ENCODE results near the gene FREY1. TPM values are rescaled to one million over a fixed set of nuclear protein-coding genes. Genes with fewer than 3 reads are reported as not detected.

The FREY1 gene
- total RNA-seq, 4 donors from 2014 or later: 0.65 to 3.7 (median 1.4) TPM

DNA sequence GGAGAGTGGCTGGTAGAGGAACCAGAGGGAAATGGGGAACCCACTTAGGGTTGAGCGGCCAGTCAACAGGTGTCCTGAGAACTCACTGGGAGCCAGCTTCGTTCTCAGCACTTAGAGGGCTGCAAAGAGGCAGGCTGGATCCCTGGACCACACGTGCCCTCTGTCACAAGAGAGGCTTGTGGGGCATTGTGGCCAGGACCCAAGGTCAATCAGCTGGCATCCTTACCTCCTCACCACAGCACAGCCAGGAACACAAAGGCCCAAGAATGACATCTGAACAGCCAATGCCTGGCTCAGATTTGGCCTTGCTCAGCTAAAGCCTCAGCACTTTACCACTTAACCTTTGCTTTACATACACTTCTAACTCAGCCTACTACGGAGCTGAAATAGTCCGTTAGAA, 14.2 kb downstream of the FREY1 start:
- 91% methylated on average over 4 of the region's 5 CpGs for WGBS
- Histone ChIP-seq H3K4me1 (no peaks in the 10 kb centered on the region), H3K4me3 (no peak overlapping the region), H3K9me3 (no peaks in the 10 kb centered on the region), H3K36me3 (no peaks in the 10 kb centered on the region), H3K27me3 (peaks cover 0 to 25% (median 0%) of the 10 kb centered on the region in 4 donors), H3K27ac (replicated peaks in 1 of 4) (no peak overlapping the region)
- intact Hi-C loops (cut with DNase I): no loop called here
- TF ChIP-seq EP300 (IDR thresholded peaks at IDR 0.05) (no peak), POLR2AphosphoS5 (IDR thresholded peaks at IDR 0.05) (no peak), POLR2A (IDR thresholded peaks at IDR 0.05; ENCODE audit: low read depth) (no peak)
- TF ChIP-seq, protein P1, sequence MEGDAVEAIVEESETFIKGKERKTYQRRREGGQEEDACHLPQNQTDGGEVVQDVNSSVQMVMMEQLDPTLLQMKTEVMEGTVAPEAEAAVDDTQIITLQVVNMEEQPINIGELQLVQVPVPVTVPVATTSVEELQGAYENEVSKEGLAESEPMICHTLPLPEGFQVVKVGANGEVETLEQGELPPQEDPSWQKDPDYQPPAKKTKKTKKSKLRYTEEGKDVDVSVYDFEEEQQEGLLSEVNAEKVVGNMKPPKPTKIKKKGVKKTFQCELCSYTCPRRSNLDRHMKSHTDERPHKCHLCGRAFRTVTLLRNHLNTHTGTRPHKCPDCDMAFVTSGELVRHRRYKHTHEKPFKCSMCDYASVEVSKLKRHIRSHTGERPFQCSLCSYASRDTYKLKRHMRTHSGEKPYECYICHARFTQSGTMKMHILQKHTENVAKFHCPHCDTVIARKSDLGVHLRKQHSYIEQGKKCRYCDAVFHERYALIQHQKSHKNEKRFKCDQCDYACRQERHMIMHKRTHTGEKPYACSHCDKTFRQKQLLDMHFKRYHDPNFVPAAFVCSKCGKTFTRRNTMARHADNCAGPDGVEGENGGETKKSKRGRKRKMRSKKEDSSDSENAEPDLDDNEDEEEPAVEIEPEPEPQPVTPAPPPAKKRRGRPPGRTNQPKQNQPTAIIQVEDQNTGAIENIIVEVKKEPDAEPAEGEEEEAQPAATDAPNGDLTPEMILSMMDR (IDR thresholded peaks at IDR 0.05): no peak
- no peak for DNase-seq (ENCODE audit: extremely low spot score)

DNA sequence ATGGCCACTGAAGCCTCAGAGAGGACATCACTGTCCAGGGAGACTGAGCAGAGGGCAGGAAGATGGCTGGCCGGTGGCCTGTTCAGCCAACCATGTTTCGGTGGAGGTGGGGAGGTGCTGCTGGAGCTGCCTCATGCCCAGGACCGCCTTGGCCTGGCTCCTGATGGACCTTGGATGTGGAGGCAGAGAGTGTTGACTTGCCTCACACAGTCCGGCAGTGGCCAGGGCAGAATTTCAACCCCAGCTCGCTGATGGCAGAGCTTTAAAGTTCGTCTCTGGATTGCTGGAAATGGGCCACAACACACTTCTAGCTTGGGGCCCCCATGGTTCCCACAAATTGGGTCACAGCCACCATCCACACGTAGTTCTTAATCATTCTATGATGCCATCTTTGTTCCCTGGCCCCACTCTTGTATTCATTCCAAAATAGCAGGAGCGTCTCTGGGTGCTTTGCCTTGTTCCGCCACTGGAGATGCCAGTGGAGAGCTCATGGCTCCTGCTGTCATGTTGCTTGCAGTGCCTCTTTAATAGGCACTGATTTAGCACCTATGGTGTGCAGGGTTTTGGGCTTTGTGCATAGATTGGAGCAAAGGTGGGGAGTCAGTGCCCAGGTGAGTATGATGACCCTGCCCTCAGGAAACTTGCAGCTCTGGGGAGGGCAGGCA, 16.1 kb downstream of the FREY1 start:
- Histone ChIP-seq H3K4me3 (no peak overlapping the region), H3K4me1 (peaks cover 0 to 4% (median 2%) of the 10 kb centered on the region in 4 donors), H3K27ac (replicated peaks in 1 of 4) (no peak overlapping the region), H3K36me3 (no peaks in the 10 kb centered on the region), H3K27me3 (peaks cover 0 to 16% (median 0%) of the 10 kb centered on the region in 4 donors), H3K9me3 (no peaks in the 10 kb centered on the region)
- intact Hi-C loops (cut with DNase I): no loop called here
- 88% methylated on average over 8 of the region's 9 CpGs for WGBS
- TF ChIP-seq EP300 (IDR thresholded peaks at IDR 0.05): no peak
- TF ChIP-seq, protein P1 (IDR thresholded peaks at IDR 0.05): no peak
- TF ChIP-seq POLR2A (IDR thresholded peaks at IDR 0.05; ENCODE audit: low read depth): no peak
- TF ChIP-seq POLR2AphosphoS5 (IDR thresholded peaks at IDR 0.05): no peak
- DNase-seq (ENCODE audit: extremely low spot score): no peak

DNA sequence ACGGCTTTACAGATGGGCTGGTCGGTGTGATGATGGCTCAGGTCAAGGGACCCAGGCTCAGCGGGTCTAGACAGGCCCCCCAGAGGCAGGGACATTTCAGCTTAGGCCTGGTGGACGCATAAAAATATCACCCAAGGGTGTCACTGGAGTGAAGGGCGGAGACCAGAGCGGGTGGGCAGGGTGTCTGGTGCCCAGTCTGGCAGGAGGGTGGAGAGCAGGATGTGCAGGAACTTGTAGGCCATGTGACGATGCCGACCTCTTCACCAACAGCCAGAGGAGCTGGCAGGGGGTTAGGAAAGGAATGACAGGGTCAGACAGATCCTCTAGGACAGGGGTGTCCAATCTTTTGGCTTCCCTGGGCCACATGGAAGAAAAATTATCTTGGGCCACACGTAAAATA, 17.1 kb downstream of the FREY1 start:
- Histone ChIP-seq H3K4me3 (no peak overlapping the region), H3K4me1 (peaks cover 3 to 13% (median 11%) of the 10 kb centered on the region in 4 donors), H3K36me3 (no peaks in the 10 kb centered on the region), H3K27me3 (peaks cover 0 to 8% (median 0%) of the 10 kb centered on the region in 4 donors), H3K27ac (replicated peaks in 1 of 4) (no peak overlapping the region), H3K9me3 (no peaks in the 10 kb centered on the region)
- 87% methylated on average over 9 of the region's 9 CpGs for WGBS
- intact Hi-C loops (cut with DNase I): no loop called here
- TF ChIP-seq POLR2A (IDR thresholded peaks at IDR 0.05; ENCODE audit: low read depth) (no peak), EP300 (IDR thresholded peaks at IDR 0.05) (no peak), POLR2AphosphoS5 (IDR thresholded peaks at IDR 0.05) (no peak)
- TF ChIP-seq, protein P1 (IDR thresholded peaks at IDR 0.05): no peak
- DNase-seq (ENCODE audit: extremely low spot score): no peak

DNA sequence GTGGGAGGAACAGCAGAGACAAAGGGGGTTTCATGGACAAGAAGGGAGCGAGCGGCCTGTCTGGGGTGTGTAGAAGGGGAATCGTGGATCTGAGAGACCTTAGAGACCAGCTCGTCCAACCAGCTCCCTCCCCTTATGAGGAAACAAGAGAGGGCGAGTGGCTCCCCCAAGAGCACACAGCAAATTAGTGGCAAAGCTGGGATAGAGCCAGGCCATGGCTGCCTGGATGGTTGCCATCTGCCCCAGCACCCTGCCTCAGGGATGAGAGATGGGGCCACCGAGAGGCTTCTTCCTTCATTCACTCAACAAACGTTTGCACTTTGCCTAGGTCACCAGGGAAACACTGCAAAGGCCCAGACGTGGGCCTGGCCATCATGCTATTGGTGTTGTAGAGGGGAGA, 17.5 kb downstream of the FREY1 start:
- DNase-seq (ENCODE audit: extremely low spot score): no peak
- no peaks in the 10 kb centered on the region for H3K36me3 ChIP-seq
- TF ChIP-seq, protein P1 (IDR thresholded peaks at IDR 0.05): no peak
- TF ChIP-seq POLR2AphosphoS5 (IDR thresholded peaks at IDR 0.05) (no peak), EP300 (IDR thresholded peaks at IDR 0.05) (no peak), POLR2A (IDR thresholded peaks at IDR 0.05; ENCODE audit: low read depth) (no peak)
- no peak overlapping the region for H3K27ac ChIP-seq (replicated peaks in 1 of 4)
- 84% methylated on average over 8 of the region's 8 CpGs for WGBS
- intact Hi-C loops (cut with DNase I): no loop called here
- H3K4me1 ChIP-seq: peaks cover 3 to 14% (median 12%) of the 10 kb centered on the region in 4 donors
- no peak overlapping the region for H3K4me3 ChIP-seq
- no peaks in the 10 kb centered on the region for H3K9me3 ChIP-seq
- H3K27me3 ChIP-seq: peaks cover 0 to 3% (median 0%) of the 10 kb centered on the region in 4 donors

All from esophagus muscularis mucosa (tissue), 4 donors.